ENCODE results near the gene GIMAP5. TPM values are rescaled to one million over a fixed set of nuclear protein-coding genes. Genes with fewer than 3 reads are reported as not detected.
A peak's percentile ranks its signal among the peaks of the same experiment; 100 is the strongest.

The GIMAP5 gene
- total and polyA plus RNA-seq, 2 donors (not counting 3 experiments of a cell fraction or from before 2014, with no cell fraction given) = 0.44 to 18.9 TPM

GRCh38 chr7:150717814-150718420 is 19.3 kb upstream of the GIMAP5 start:
- Histone ChIP-seq H3K4me2 (ENCODE audit: insufficient read depth, low read length) (peak overlapping the region; percentile 97), H2AFZ (ENCODE audit: low read depth, low read length) (peak overlapping the region; percentile 75), H3K9me3 (replicated peaks; ENCODE audit: control insufficient read depth, insufficient read depth, low read length) (no peaks in the 10 kb centered on the region), H3K9me1 (replicated peaks; ENCODE audit: control insufficient read depth, extremely low read depth, insufficient read depth, low read length) (no peaks in the 10 kb centered on the region), H3K4me3 (replicated peaks in 1 of 3; ENCODE audit: insufficient read depth in 1 of 3, low read depth in 1 of 3, low read length in 3 of 3) (peak overlapping the region; percentile 61 to 84 (median 78)), H3K27ac (ENCODE audit: insufficient read depth, low read depth, low read length) (no peak overlapping the region), H4K20me1 (replicated peaks; ENCODE audit: control insufficient read depth, extremely low read depth, insufficient read depth, low read length) (no peaks in the 10 kb centered on the region), H3K36me3 (ENCODE audit: control insufficient read depth in 2 of 2, extremely low read depth in 1 of 2, insufficient read depth in 2 of 2, low read length in 2 of 2) (peaks cover 8 to 23% of the 10 kb centered on the region in 2 experiments), H3K9ac (replicated peaks; ENCODE audit: extremely low read depth, insufficient read depth, low read length) (peak overlapping the region; percentile 45), H3K4me1 (ENCODE audit: control insufficient read depth, extremely low read depth, insufficient read depth, low read length) (peaks cover 21% of the 10 kb centered on the region), H3K79me2 (ENCODE audit: control insufficient read depth, insufficient read depth, low read length) (peaks cover 18% of the 10 kb centered on the region), H3K27me3 (ENCODE audit: control insufficient read depth in 2 of 2, insufficient read depth in 2 of 2, low read length in 2 of 2) (no peaks in the 10 kb centered on the region)
- POLR2A ChIA-PET = interaction anchor here (1.2 kb wide), 1 partner anchor 131 kb away, joined by 3 read pairs; no protein-coding TSS in a partner anchor
- no TSS peak for BruUV-seq (replicated peaks)
- dilution Hi-C loops (cut with MboI; ENCODE audit: extremely low pct_ligation_motif_present, low sequenced_read_pairs) = no loop called here
- intact Hi-C loops (cut with micrococcal nuclease) = loop anchor here (1.0 to 2.0 kb wide), 3 partner anchors 41 to 267 kb away; partner anchors contain the start of gene GIMAP7
- CTCF ChIA-PET = interaction anchor here (0.6 to 3.3 kb wide), 6 partner anchors 10 to 269 kb away, joined by 3 to 19 read pairs (median 4); partner anchors contain the start of gene GIMAP2
- peak; percentile 24 for FAIRE-seq
- TF ChIP-seq MYC (IDR thresholded peaks at IDR 0.05; ENCODE audit: low read depth, low read length) (no peak), GATA2 (IDR thresholded peaks at IDR 0.05; ENCODE audit: insufficient read depth, insufficient read length, low read depth, low read length) (no peak), FOS (IDR thresholded peaks at IDR 0.05; ENCODE audit: borderline replicate concordance, insufficient read depth, low read length) (no peak), POLR2AphosphoS5 (IDR thresholded peaks at IDR 0.05; ENCODE audit: insufficient read depth, low read depth, low read length) (no peak), POLR2A (IDR thresholded peaks at IDR 0.05; ENCODE audit: low read depth, low read length) (no peak), JUN (IDR thresholded peaks at IDR 0.05; ENCODE audit: borderline replicate concordance, insufficient read depth, insufficient read length, low read depth) (no peak), EZH2 (IDR thresholded peaks at IDR 0.05; ENCODE audit: borderline replicate concordance, low read depth, low read length, severe bottlenecking) (no peak)
- TF ChIP-seq, protein P1, sequence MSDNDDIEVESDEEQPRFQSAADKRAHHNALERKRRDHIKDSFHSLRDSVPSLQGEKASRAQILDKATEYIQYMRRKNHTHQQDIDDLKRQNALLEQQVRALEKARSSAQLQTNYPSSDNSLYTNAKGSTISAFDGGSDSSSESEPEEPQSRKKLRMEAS (IDR thresholded peaks at IDR 0.05; ENCODE audit: insufficient read depth, insufficient read length) = no peak
- TF ChIP-seq, protein P2, sequence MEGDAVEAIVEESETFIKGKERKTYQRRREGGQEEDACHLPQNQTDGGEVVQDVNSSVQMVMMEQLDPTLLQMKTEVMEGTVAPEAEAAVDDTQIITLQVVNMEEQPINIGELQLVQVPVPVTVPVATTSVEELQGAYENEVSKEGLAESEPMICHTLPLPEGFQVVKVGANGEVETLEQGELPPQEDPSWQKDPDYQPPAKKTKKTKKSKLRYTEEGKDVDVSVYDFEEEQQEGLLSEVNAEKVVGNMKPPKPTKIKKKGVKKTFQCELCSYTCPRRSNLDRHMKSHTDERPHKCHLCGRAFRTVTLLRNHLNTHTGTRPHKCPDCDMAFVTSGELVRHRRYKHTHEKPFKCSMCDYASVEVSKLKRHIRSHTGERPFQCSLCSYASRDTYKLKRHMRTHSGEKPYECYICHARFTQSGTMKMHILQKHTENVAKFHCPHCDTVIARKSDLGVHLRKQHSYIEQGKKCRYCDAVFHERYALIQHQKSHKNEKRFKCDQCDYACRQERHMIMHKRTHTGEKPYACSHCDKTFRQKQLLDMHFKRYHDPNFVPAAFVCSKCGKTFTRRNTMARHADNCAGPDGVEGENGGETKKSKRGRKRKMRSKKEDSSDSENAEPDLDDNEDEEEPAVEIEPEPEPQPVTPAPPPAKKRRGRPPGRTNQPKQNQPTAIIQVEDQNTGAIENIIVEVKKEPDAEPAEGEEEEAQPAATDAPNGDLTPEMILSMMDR (IDR thresholded peaks at IDR 0.05; ENCODE audit: extremely low read depth in 1 of 2, insufficient read depth in 1 of 2, low read depth in 1 of 2, low read length in 2 of 2) = no peak
- peak; percentile 52 for DNase-seq (ENCODE audit: low read depth, low spot score)

Measured in endothelial cell of umbilical vein (primary cell).